GM12878 (cell line): ENCODE measurements around the gene LHB. TPM values are rescaled to one million over a fixed set of nuclear protein-coding genes. Genes with fewer than 3 reads are reported as not detected.
"Not testable (repeated sequence)": the region's sequence is repeated elsewhere in the genome, so short reads cannot be mapped to it uniquely, and the experiment has no call there.

Experiments used
- ATAC-seq: fragments of 200-7000 bp; cut with Tn5 transposase; 3 replicates; pipeline ENCODE4 v1.9.1; 2020; ENCODE audit warnings: mild to moderate bottlenecking, moderate library complexity
- BruUV-seq: library from RNA; stranded (reverse); fragments of 400-500 nt; replicated peaks from 2 replicates; lab custom pipeline; 2021; lab: Mats Ljungman, UMichigan
- CTCF ChIA-PET: fragments of 300-600 bp; sonication (Branson Sonifier 250); formaldehyde crosslinking; extraction: SDS; loops from one replicate; lab custom pipeline; 2021; ENCODE audit warnings: inconsistent platforms; lab: Yijun Ruan, JAX
- POLR2A ChIA-PET: fragments of 350-600 bp; formaldehyde crosslinking; extraction: SDS; loops from one replicate; lab custom pipeline; 2021; ENCODE audit warnings: inconsistent platforms; lab: Charles Lee
- RAD21 ChIA-PET: fragments of 300-600 bp; sonication (Branson Sonifier 250); formaldehyde crosslinking; loops from one replicate; lab custom pipeline; 2023; ENCODE audit warnings: antibody characterized with exemption; ENCODE audit not compliant: unreplicated experiment; lab: Charles Lee
- SMC1A ChIA-PET: fragments of 300-600 bp; sonication (Branson Sonifier 250); formaldehyde crosslinking; loops from one replicate; lab custom pipeline; 2023; ENCODE audit not compliant: unreplicated experiment, uncharacterized antibody; lab: Charles Lee
- DNase-seq: peaks from one replicate; pipeline ENCODE4 v3.0.0-alpha.2; 2011; ENCODE audit warnings: low read depth, low spot score
- FAIRE-seq: peaks from 3 replicates; lab custom pipeline; 2011; peaks lifted over from hg19 to GRCh38; lab: Jason Lieb, UNC
- H2AFZ ChIP-seq: 2 replicates; pipeline ENCODE4 v1.6.0; 2011; ENCODE audit warnings: low read depth, low read length, control low read depth; ENCODE audit not compliant: control insufficient read depth
- H3K27ac ChIP-seq: 2 replicates; pipeline ENCODE4 v1.5.1; 2011; ENCODE audit warnings: control low read depth; ENCODE audit not compliant: control insufficient read depth, insufficient read depth
- H3K27me3 ChIP-seq, 2 experiments: replicated peaks in 1 of 2; 2 replicates each; pipeline versions ENCODE4 v1.6.0 to v1.6.1; 2011; ENCODE audit warnings: low read length in 1 of 2; ENCODE audit not compliant: control insufficient read depth in 2 of 2, insufficient read depth in 2 of 2
- H3K36me3 ChIP-seq, 2 experiments: 2 replicates each; pipeline ENCODE4 v1.5.1; 2011; ENCODE audit warnings: low read length in 1 of 2; ENCODE audit not compliant: control insufficient read depth in 2 of 2, insufficient read depth in 2 of 2
- H3K4me1 ChIP-seq: 2 replicates; pipeline ENCODE4 v1.6.1; 2011; ENCODE audit warnings: mild to moderate bottlenecking, low read length, moderate library complexity, mixed read lengths; ENCODE audit not compliant: control insufficient read depth, insufficient read depth
- H3K4me2 ChIP-seq: 2 replicates; pipeline ENCODE4 v1.6.0; 2011; ENCODE audit warnings: control low read depth; ENCODE audit not compliant: control insufficient read depth, insufficient read depth
- H3K4me3 ChIP-seq: fragments of 200-600 bp; sonication (generic); 2 replicates; pipeline ENCODE4 v1.5.1; 2016
- H3K79me2 ChIP-seq: 2 replicates; pipeline ENCODE4 v1.6.0; 2011; ENCODE audit warnings: low read length; ENCODE audit not compliant: control insufficient read depth, insufficient read depth
- H3K9ac ChIP-seq: 2 replicates; pipeline ENCODE4 v1.8.0; 2011; ENCODE audit warnings: low read length, control low read depth, mixed read lengths; ENCODE audit not compliant: control insufficient read depth, insufficient read depth
- H3K9me3 ChIP-seq: replicated peaks from 3 replicates; pipeline ENCODE4 v1.5.1; 2011; ENCODE audit warnings: mild to moderate bottlenecking, low read length; ENCODE audit not compliant: control insufficient read depth, insufficient read depth
- H4K20me1 ChIP-seq: 2 replicates; pipeline ENCODE4 v1.6.0; 2011; ENCODE audit not compliant: control insufficient read depth, insufficient read depth
- CEBPZ ChIP-seq: fragments of 150-350 bp; IDR thresholded peaks from 2 replicates; pipeline ENCODE4 v1.6.1; 2016; ENCODE audit warnings: low read depth, low read length
- JUND ChIP-seq: IDR thresholded peaks from 2 replicates; pipeline ENCODE4 v1.6.1; 2012; ENCODE audit warnings: low read depth, mild to moderate bottlenecking, low read length, improper control_type of control experiment, moderate library complexity
- MAX ChIP-seq: IDR thresholded peaks from 2 replicates; pipeline ENCODE4 v1.6.1; 2012; ENCODE audit warnings: low read depth, low read length, improper control_type of control experiment
- NFYA ChIP-seq: IDR thresholded peaks from 2 replicates; pipeline ENCODE4 v1.6.1; 2011; ENCODE audit warnings: low read depth, mild to moderate bottlenecking, low read length, improper control_type of control experiment, borderline replicate concordance
- PML ChIP-seq: IDR thresholded peaks from 2 replicates; pipeline ENCODE4 v1.6.1; 2012; ENCODE audit warnings: low read length, inconsistent platforms
- SMAD5 ChIP-seq: IDR thresholded peaks from 2 replicates; pipeline ENCODE4 v1.6.1; 2016; ENCODE audit warnings: antibody characterized with exemption, low read depth
- SMARCA5 ChIP-seq: fragments of 450-650 bp; IDR thresholded peaks from 2 replicates; pipeline ENCODE4 v1.6.1; 2017; ENCODE audit warnings: mild to moderate bottlenecking
- WGBS: methylation state at CpG from one replicate; pipeline ENCODE4 v1.1.6; 2016; ENCODE audit warnings: low lambda C conversion rate; ENCODE audit not compliant: insufficient replicate concordance, insufficient coverage; ENCODE audit errors: missing lambda C conversion rate; 5-methylcytosine and 5-hydroxymethylcytosine counted together
- in situ Hi-C: fragments of 300-500 bp; cut with MboI; formaldehyde crosslinking; loops from 9 replicates; pipeline ENCODE4 v1.14.3; 2018; ENCODE audit warnings: mixed read lengths
- intact Hi-C: fragments of 100-400 bp; cut with micrococcal nuclease; formaldehyde crosslinking; loops from one replicate; pipeline ENCODE4 v1.14.2; 2022; ENCODE audit not compliant: unreplicated experiment
- polyA plus RNA-seq, 11 experiments: library from polyadenylated mRNA; depleted of rRNA in 4 of 11; unstranded in 6 of 11; stranded (reverse) in 5 of 11; fragments of >200 nt; fragmentation: Nextera tagmentation in 4 of 11; fragmentation: Illumina TruSeq in 1 of 11; extraction: Ambion mirVana in 4 of 11; extraction: Trizol in 1 of 11; gene quantifications; 1 replicate in 1 of 11; 2 replicates in 10 of 11; pipeline versions ENCODE4 v1.2.1 to v1.2.3, GENCODE V29; 2011 to 2016; ENCODE audit warnings: inconsistent platforms in 2 of 11, missing spikeins in 2 of 11, low read depth in 1 of 11
- total RNA-seq, 4 experiments: library from RNA; depleted of rRNA in 3 of 4; stranded (reverse); fragments of >200 nt in 3 of 4; fragmentation: Illumina TruSeq in 1 of 4; extraction: Trizol in 1 of 4; gene quantifications; 2 replicates each; pipeline versions ENCODE4 v1.2.1 to v1.2.3, GENCODE V29; 2013 to 2021
- TF ChIP-seq, protein P1 (sequence below): fragments of 450-650 bp; IDR thresholded peaks from 2 replicates; pipeline ENCODE4 v1.6.1; 2017; ENCODE audit warnings: mild to moderate bottlenecking, moderate library complexity
- TF ChIP-seq, protein P2 (sequence below): fragments of 450-650 bp; IDR thresholded peaks from 2 replicates; pipeline ENCODE4 v1.6.1; 2017; ENCODE audit warnings: low read depth, mild to moderate bottlenecking, moderate library complexity

LHB gene
- total and polyA plus RNA-seq, 10 of the 15 experiments (the other 5 are each of a cell fraction or from before 2014, with no cell fraction given), result 0.20 to 0.72 (median 0.46) TPM; not detected in 5

DNA sequence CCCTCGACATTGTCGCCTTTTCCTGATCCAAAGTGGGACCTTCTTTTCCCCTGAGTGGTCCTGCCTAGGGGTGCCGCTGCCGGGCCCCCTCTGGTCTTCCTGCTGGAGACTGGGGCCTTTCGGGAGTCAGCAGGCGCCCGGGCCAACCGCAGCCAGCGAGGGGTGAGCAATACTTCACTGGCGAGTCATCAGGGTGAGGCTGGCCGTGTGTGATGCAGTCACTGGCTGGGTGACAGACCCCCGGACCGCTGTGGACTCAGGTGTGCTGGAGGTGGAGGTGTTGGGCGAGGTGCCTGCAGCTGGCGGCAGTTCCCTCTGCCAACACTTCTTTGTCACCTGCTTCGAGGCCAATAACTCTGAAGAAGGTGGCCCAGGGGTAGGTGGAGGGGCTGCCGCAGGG lies 25.3 kb upstream of the LHB start:
- ATAC-seq (no peak), FAIRE-seq (no peak), DNase-seq (no peak)
- H3K27ac ChIP-seq, result no peak overlapping the region
- intact Hi-C loops (no loop called here), in situ Hi-C loops (no loop called here)
- SMC1A ChIA-PET, result no interaction called here
- H2AFZ ChIP-seq, result no peak overlapping the region
- H3K36me3 ChIP-seq, result no peaks in the 10 kb centered on the region
- H3K9ac ChIP-seq, result no peak overlapping the region
- H3K4me3 ChIP-seq, result no peak overlapping the region
- RAD21 ChIA-PET, result no interaction called here
- H3K4me1 ChIP-seq, result no peaks in the 10 kb centered on the region
- no peak overlapping the region for H3K4me2 ChIP-seq
- no peaks in the 10 kb centered on the region for H3K27me3 ChIP-seq
- H4K20me1 ChIP-seq, result no peaks in the 10 kb centered on the region
- POLR2A ChIA-PET, result no interaction called here
- CTCF ChIA-PET, result no interaction called here
- no peak for TF ChIP-seq CEBPZ
- TF ChIP-seq, protein P1, sequence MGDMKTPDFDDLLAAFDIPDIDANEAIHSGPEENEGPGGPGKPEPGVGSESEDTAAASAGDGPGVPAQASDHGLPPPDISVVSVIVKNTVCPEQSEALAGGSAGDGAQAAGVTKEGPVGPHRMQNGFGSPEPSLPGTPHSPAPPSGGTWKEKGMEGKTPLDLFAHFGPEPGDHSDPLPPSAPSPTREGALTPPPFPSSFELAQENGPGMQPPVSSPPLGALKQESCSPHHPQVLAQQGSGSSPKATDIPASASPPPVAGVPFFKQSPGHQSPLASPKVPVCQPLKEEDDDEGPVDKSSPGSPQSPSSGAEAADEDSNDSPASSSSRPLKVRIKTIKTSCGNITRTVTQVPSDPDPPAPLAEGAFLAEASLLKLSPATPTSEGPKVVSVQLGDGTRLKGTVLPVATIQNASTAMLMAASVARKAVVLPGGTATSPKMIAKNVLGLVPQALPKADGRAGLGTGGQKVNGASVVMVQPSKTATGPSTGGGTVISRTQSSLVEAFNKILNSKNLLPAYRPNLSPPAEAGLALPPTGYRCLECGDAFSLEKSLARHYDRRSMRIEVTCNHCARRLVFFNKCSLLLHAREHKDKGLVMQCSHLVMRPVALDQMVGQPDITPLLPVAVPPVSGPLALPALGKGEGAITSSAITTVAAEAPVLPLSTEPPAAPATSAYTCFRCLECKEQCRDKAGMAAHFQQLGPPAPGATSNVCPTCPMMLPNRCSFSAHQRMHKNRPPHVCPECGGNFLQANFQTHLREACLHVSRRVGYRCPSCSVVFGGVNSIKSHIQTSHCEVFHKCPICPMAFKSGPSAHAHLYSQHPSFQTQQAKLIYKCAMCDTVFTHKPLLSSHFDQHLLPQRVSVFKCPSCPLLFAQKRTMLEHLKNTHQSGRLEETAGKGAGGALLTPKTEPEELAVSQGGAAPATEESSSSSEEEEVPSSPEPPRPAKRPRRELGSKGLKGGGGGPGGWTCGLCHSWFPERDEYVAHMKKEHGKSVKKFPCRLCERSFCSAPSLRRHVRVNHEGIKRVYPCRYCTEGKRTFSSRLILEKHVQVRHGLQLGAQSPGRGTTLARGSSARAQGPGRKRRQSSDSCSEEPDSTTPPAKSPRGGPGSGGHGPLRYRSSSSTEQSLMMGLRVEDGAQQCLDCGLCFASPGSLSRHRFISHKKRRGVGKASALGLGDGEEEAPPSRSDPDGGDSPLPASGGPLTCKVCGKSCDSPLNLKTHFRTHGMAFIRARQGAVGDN, result no peak
- TF ChIP-seq SMAD5, result no peak
- no peak for TF ChIP-seq SMARCA5
- no peak for TF ChIP-seq PML
- no peak for TF ChIP-seq JUND
- TF ChIP-seq, protein P2, sequence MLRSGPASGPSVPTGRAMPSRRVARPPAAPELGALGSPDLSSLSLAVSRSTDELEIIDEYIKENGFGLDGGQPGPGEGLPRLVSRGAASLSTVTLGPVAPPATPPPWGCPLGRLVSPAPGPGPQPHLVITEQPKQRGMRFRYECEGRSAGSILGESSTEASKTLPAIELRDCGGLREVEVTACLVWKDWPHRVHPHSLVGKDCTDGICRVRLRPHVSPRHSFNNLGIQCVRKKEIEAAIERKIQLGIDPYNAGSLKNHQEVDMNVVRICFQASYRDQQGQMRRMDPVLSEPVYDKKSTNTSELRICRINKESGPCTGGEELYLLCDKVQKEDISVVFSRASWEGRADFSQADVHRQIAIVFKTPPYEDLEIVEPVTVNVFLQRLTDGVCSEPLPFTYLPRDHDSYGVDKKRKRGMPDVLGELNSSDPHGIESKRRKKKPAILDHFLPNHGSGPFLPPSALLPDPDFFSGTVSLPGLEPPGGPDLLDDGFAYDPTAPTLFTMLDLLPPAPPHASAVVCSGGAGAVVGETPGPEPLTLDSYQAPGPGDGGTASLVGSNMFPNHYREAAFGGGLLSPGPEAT, result no peak
- no peak for TF ChIP-seq NFYA
- no peak for TF ChIP-seq MAX
- WGBS, result 33% methylated on average over 17 of the region's 17 CpGs
- H3K79me2 ChIP-seq, result no peaks in the 10 kb centered on the region
- no TSS peak for BruUV-seq
- H3K9me3 ChIP-seq, result no peaks in the 10 kb centered on the region

- H3K4me2 ChIP-seq, H4K20me1 ChIP-seq, ATAC-seq, DNase-seq, POLR2A ChIA-PET, H3K27me3 ChIP-seq, H2AFZ ChIP-seq, RAD21 ChIA-PET, FAIRE-seq, H3K9me3 ChIP-seq, CTCF ChIA-PET, H3K4me1 ChIP-seq, H3K27ac ChIP-seq, in situ Hi-C loops, SMC1A ChIA-PET, H3K79me2 ChIP-seq, H3K4me3 ChIP-seq, H3K9ac ChIP-seq, H3K36me3 ChIP-seq, BruUV-seq, intact Hi-C loops: not testable (repeated sequence)
- 13% methylated on average over 7 of the region's 9 CpGs for WGBS
Measured at GRCh38 chr19:49039736-49040135, 22.8 kb upstream of the LHB start.
